GM06990 (cell line): ENCODE results near the gene BCL6.

Experiments used
- DNase-seq: peaks from one replicate; pipeline ENCODE4 v3.0.0-alpha.2; 2011; ENCODE audit not compliant: insufficient read length; ENCODE audit errors: extremely low read depth
- H3K27me3 ChIP-seq: replicated peaks from 2 replicates; pipeline ENCODE4 v1.6.0; 2011; ENCODE audit warnings: low read length; ENCODE audit not compliant: control insufficient read depth, insufficient read depth
- H3K36me3 ChIP-seq: 2 replicates; pipeline ENCODE4 v1.5.1; 2011; ENCODE audit warnings: low read length; ENCODE audit not compliant: control insufficient read depth, insufficient read depth
- H3K4me3 ChIP-seq: replicated peaks from 2 replicates; pipeline ENCODE4 v1.5.1; 2011; ENCODE audit warnings: low read depth, mild to moderate bottlenecking, control low read depth, low read length
- CTCF ChIP-seq: IDR thresholded peaks from 2 replicates; pipeline ENCODE4 v1.5.1; 2011; ENCODE audit warnings: low read length, control low read depth, mild to moderate bottlenecking, inconsistent platforms; ENCODE audit not compliant: insufficient read depth, poor library complexity, severe bottlenecking

Gene BCL6

DNA sequence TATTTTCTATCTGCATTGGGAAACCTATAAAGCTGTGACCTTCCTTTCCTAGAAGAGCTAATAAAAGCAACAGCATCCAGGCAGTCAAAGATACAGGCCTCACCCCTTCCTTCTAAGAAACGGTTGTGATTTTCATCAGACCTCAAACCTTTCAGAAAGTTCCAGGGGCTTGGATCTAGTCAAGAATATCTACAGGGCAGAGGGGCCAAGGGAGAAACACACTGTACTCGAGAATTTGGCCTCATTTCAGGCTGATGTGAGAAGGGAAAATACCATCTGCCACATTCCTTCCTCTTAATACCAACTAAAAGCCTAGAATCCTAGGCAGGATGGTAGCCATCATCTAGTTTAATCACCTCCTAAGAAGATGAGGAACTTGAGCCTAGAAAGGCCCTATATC, 24.5 kb upstream of the BCL6 start:
- peak; percentile 27 for DNase-seq
- H3K36me3 ChIP-seq: no peaks in the 10 kb centered on the region
- H3K4me3 ChIP-seq: no peak overlapping the region
- H3K27me3 ChIP-seq: no peaks in the 10 kb centered on the region
- no peak for TF ChIP-seq CTCF

GRCh38 chr3:187767266-187768012, 22.2 kb upstream of the BCL6 start:
- Histone ChIP-seq H3K27me3 (no peaks in the 10 kb centered on the region), H3K36me3 (no peaks in the 10 kb centered on the region), H3K4me3 (no peak overlapping the region)
- no peak for DNase-seq
- no peak for TF ChIP-seq CTCF

DNA sequence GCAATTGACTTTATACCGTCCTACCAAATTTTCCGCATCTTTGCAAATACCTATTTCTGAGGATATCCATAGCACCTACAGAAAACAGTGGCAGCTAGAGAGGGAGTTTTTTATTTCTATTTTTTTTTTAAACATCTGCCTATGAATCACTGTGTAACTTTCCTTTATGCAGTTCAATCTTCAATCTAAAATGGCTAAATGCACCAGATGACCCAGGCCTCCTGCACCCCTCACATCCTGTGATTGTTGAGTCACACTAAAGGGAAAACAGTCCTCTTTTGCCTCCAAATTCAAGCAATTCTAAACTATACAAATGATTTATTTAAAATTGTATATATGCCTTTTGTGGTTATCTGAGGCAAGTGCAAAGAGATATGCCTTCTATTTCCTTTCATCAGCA, 20.1 kb upstream of the BCL6 start:
- Histone ChIP-seq H3K36me3 (no peaks in the 10 kb centered on the region), H3K4me3 (no peak overlapping the region), H3K27me3 (no peaks in the 10 kb centered on the region)
- TF ChIP-seq CTCF: no peak
- DNase-seq: no peak

- Histone ChIP-seq H3K4me3 (no peak overlapping the region), H3K27me3 (no peaks in the 10 kb centered on the region), H3K36me3 (no peaks in the 10 kb centered on the region)
- DNase-seq: no peak
- TF ChIP-seq CTCF: no peak
These were observed 18.8 kb upstream of the BCL6 start for GRCh38 chr3:187763850-187764648.

DNA sequence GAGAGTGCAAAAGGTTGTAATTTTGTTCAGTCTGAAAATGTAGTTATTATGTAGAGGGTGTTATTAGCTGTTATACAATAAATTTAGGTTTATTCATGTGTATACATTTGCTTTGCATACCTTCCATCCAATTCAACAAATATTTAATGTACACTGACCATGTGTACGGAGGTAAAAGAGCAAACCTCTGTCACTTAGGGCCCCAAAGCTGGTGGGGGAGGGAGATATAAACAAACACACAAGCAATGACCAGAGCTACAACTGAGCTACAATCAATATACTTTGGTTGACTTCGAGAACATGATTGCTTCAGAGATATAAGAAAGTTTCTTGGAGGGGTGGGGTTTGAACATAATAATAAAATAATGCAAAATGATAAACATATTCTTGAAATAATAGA, 17.5 kb upstream of the BCL6 start:
- Histone ChIP-seq H3K4me3 (no peak overlapping the region), H3K27me3 (no peaks in the 10 kb centered on the region), H3K36me3 (no peaks in the 10 kb centered on the region)
- no peak for TF ChIP-seq CTCF
- no peak for DNase-seq

- no peak for TF ChIP-seq CTCF
- Histone ChIP-seq H3K4me3 (no peak overlapping the region), H3K27me3 (no peaks in the 10 kb centered on the region; the same call in 1 of the 2 replicates), H3K36me3 (no peaks in the 10 kb centered on the region)
- DNase-seq: no peak
These were observed 14.3 kb upstream of the BCL6 start for GRCh38 chr3:187759601-187760000.
